ENCODE data around the gene BAIAP3.
"Not testable (repeated sequence)": the region's sequence is repeated elsewhere in the genome, so short reads cannot be mapped to it uniquely, and the experiment has no call there.

BAIAP3 gene, protein sequence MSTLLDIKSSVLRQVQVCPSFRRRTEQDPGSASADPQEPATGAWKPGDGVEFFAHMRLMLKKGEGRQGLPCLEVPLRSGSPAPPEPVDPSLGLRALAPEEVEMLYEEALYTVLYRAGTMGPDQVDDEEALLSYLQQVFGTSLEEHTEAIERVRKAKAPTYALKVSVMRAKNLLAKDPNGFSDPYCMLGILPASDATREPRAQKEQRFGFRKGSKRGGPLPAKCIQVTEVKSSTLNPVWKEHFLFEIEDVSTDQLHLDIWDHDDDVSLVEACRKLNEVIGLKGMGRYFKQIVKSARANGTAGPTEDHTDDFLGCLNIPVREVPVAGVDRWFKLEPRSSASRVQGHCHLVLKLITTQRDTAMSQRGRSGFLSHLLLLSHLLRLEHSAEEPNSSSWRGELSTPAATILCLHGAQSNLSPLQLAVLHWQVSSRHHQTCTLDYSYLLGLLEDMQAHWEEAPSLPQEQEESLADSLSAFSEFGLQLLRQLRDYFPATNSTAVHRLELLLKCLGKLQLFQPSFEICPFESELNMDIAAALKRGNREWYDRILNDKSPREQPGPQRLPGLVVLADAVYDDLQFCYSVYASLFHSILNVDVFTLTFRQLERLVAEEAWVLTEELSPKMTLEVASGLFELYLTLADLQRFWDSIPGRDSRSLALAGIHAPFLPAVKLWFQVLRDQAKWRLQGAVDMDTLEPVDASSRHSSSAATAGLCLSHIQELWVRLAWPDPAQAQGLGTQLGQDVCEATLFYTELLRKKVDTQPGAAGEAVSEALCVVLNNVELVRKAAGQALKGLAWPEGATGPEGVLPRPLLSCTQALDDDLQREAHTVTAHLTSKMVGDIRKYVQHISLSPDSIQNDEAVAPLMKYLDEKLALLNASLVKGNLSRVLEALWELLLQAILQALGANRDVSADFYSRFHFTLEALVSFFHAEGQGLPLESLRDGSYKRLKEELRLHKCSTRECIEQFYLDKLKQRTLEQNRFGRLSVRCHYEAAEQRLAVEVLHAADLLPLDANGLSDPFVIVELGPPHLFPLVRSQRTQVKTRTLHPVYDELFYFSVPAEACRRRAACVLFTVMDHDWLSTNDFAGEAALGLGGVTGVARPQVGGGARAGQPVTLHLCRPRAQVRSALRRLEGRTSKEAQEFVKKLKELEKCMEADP

GRCh38 chr16:1333149-1333812 is at the start of gene BAIAP3:
BAIAP3 (plus strand) TSS chr16:1333645; CDS start chr16:1338550, 4,905 bp downstream.
- peak in 1 of 2 donors; percentile 53 for DNase-seq (ENCODE audit: extremely low read depth in 1 of 2, low read depth in 1 of 2)

DNA sequence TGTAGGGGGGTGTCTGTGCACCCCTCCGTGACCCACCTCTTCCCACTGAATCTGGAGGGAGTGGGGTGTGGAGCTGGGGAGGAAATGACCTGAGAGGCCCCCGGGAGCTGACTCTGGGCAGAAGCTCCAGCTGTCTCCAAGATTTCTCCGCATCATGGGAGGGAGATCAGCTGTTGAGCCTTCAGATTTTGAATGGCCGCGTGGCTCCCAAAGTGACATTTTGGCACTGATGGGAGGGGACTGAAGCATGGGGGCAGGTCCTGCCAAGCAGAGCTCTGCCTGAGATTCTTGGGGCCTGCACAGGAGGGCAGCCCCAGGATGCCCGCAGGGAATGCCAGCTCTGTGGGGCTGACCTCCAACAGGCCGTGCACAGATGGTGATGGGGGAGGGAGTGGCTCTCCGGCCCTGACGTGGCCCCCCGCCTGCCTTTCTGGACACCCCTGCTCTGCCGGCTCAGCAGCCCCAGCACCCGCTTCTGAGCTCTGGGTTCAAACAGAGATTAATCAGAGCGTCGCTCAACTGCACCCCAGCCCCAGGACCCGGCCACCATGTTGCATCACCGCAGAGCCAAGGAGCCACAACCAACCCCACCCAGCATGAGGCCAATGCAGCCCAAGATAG is 49.3 kb upstream of the BAIAP3 start:
- no peak for DNase-seq (ENCODE audit: extremely low read depth in 1 of 2, low read depth in 1 of 2)

DNA sequence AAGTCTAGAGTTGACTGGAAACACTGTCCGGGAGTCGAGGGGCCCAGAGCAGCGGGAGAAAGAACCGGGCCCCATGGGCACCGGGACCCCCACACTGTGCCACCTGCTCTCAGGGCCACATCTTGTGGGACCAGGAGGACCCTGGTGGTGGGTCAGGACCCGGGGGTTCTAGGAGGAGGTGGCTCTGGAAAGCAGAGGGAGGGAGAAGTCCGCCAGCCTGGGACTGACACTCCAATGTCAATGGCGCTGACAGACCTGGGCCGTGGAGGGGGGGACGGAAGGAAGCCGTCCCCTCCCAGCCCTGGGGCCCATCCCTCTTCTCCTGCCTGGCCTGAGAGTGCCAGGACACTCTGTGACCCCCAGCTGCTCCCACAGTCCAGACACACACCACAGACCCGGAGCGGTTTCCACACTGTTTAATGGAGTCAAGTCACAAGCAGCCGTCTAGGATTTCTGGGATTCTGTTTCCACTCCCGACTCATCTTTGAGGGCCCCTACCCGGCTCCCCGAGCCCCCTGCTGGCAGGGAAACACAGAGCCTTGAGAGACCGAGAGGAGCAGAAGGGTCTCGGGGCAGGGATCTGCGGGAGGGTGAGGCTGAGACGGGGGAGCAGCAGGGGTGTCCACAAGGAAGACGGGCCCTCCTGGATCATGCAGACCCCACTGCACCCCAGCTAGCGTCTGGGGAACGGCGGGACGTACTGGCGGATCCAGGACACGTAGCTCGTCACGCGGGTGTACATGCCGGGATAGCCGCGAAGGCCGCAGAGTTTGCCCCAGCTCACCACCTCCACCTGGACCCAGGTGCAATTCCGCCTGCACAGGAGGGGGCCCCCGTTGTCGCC is 47.6 kb upstream of the BAIAP3 start:
- DNase-seq (ENCODE audit: extremely low read depth in 1 of 2, low read depth in 1 of 2), result no peak

- no peak for DNase-seq (ENCODE audit: extremely low read depth in 1 of 2, low read depth in 1 of 2)
These were observed 46.8 kb upstream of the BAIAP3 start for GRCh38 chr16:1286513-1287094.

GRCh38 chr16:1287982-1288670 is 45.3 kb upstream of the BAIAP3 start:
- DNase-seq (ENCODE audit: extremely low read depth in 1 of 2, low read depth in 1 of 2), result no peak

- DNase-seq (ENCODE audit: extremely low read depth in 1 of 2, low read depth in 1 of 2), result no peak
These were observed 44.5 kb upstream of the BAIAP3 start for GRCh38 chr16:1288813-1289476.

DNA sequence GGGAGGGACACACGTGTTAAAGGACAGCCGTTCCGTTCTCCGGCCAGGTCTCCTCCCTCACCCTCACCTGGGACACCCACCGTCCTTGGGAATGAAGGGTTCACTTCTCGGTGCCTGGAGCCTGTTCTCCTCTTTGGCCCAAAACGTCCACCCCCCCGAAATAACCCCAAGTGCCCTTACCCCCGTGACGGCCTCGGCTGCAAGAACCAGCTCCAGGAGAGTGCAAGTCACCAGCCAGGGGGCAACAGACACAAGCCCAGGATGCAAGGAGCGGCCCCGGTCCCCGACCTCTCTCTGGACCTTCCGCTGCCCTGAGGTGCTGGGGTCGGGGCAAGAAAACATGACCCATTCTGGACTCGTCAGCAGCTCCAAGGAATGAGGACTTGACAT is 44.0 kb upstream of the BAIAP3 start:
- no peak for DNase-seq (ENCODE audit: extremely low read depth in 1 of 2, low read depth in 1 of 2)

DNA sequence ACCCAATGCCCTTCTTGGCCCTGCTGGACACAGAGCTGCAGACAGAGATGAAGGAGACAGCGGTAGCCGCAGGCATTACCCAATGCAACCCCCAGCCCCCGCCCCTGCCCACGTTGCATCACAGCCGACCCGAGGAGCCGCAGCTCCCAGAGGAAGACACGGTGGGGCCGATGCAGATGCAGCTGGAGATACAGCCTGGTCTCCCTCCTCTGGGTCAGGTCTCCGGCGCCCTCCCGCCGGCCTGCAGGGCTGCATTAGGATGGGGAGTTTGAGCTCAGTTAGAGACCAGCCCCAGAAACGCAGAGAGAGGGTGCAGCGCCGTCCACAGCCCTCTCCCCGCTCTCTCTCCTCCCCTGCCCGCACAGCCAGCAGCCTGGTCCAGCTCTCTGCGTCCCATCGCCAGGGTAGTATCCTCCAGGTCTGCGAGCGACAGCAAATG is 43.4 kb upstream of the BAIAP3 start:
- DNase-seq (ENCODE audit: extremely low read depth in 1 of 2, low read depth in 1 of 2), result no peak

- DNase-seq (ENCODE audit: extremely low read depth in 1 of 2, low read depth in 1 of 2), result no peak
These were observed 42.4 kb upstream of the BAIAP3 start for GRCh38 chr16:1290860-1291575.

- no peak for DNase-seq (ENCODE audit: extremely low read depth in 1 of 2, low read depth in 1 of 2)
These were observed 41.9 kb upstream of the BAIAP3 start for GRCh38 chr16:1291576-1291974.

DNA sequence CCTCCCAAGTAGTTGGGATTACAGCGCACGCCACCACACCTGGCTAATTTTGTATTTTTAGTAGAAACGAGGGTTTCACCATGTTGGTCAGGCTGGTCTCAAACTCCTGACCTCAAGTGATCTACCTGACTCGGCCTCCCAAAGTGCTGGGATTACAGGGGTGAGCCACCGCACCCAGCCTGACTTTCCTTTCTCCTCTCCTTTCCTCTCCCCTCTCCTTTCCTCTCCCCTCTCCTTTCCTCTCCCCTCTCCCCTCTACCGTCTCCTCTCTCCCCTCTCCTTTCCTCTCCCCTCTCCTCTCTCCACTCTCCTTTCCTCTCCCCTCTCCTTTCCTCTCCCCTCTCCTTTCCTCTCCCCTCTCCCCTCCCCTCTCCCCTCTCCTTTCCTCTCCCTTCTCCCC is 41.2 kb upstream of the BAIAP3 start:
- DNase-seq (ENCODE audit: extremely low read depth in 1 of 2, low read depth in 1 of 2), result not testable (repeated sequence)

DNA sequence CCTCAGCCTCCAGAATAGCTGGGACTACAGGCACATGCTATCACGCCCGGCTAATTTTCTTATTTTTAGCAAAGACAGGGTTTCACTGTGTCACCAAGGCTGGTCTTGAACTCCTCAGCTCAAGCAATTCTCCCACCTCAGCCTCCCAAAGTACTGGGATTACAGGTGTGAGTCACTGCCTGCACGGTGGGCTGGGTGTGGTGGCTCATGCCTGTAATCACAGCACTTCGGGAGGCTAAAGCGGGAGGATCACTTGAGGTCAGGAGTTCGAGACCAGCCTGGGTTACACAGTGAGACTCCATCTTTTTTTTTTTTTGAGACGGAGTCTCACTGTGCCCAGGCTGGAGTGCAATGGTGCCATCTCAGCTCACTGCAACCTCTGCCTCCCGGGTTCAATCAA is 40.6 kb upstream of the BAIAP3 start:
- DNase-seq (ENCODE audit: extremely low read depth in 1 of 2, low read depth in 1 of 2), result not testable (repeated sequence)

- no peak for DNase-seq (ENCODE audit: extremely low read depth in 1 of 2, low read depth in 1 of 2)
These were observed 39.4 kb upstream of the BAIAP3 start for GRCh38 chr16:1293921-1294656.

DNA sequence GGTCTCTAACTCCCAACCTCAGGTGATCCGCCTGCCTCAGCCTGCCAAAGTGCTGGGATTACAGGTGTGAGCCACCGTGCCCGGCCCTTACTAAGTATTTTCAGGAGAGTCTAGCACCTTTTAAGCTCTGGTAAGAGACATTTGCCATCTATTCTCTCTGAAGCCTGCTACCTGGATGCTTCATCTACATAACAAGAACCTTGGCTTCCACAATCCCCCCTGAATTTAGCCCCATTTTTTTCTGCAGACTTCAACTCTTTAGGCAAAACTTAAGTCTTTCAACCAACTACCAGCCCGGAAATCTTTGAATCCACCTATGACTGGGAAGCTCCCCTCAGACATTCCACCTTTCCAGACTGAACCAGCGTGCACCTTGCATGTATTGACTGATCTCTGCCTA is 38.0 kb upstream of the BAIAP3 start:
- DNase-seq (ENCODE audit: extremely low read depth in 1 of 2, low read depth in 1 of 2), result no peak

DNA sequence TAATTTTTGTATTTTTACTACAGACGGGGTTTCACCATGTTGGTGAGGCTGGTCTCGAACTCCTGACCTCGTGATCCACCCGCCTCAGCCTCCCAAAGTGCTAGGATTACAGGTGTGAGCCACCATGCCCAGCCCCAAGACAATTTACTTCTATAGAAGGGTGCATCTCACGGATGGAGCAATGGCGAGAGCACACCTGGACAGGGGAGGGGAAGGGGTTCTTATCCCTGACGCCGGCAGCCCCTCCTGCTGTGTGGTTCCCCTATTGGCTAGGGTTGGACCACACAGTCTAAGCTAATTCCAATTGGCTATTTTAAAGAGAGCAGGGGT is 36.8 kb upstream of the BAIAP3 start:
- DNase-seq (ENCODE audit: extremely low read depth in 1 of 2, low read depth in 1 of 2), result not testable (repeated sequence)

DNA sequence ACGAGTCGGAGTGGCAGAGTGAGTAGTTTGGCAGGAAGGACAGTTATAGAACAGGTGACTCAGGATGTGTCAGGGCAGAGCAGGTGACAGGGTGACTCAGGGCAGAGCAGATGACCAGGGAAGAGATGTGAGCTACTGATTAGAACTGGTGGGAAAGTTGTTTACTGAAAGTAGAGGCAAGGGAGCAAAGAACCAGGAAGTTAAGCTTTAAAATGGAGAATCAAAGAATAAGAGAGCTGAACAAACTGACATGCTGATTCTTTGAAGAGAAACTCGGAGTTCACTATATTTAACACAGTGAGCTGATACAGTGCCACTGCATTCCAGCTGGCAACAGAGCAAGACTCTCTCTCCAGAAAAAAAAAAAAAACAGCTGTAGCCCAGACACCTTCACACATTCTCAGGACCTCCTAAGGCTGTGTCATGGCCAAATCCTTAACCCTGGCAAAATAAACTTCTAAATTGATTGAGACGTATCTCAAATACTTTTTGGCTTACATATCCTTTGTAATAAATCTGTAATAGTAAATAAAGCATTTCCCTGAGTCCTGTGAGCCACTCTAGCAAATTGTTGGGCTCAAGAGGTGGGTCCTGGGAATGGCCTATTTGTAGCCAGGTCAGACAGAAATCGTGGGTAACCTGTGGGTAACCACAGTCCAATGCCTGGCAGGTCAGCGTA is 36.3 kb upstream of the BAIAP3 start:
- DNase-seq (ENCODE audit: extremely low read depth in 1 of 2, low read depth in 1 of 2), result no peak
